ENCODE results near the gene SMPD3.

SMPD3 gene

GRCh38 chr16:68387301-68387700, 61.0 kb downstream of the SMPD3 start:
- Histone ChIP-seq H3K9me3 (replicated peaks; ENCODE audit: low read length) (no peaks in the 10 kb centered on the region), H3K9ac (ENCODE audit: low read depth, low read length) (no peak overlapping the region), H3K36me3 (ENCODE audit: insufficient read depth, low read length) (no peaks in the 10 kb centered on the region), H3K4me2 (ENCODE audit: low read length) (no peak overlapping the region), H3K4me1 (ENCODE audit: control insufficient read depth, insufficient read depth, low read length) (no peaks in the 10 kb centered on the region), H3K4me3 (ENCODE audit: low read length) (no peak overlapping the region), H3K27me3 (ENCODE audit: control insufficient read depth, insufficient read depth, low read length) (peaks cover 39% of the 10 kb centered on the region)

- H3K36me3 ChIP-seq (ENCODE audit: insufficient read depth, low read length): no peaks in the 10 kb centered on the region
- H3K9ac ChIP-seq (ENCODE audit: low read depth, low read length): no peak overlapping the region
- H3K4me2 ChIP-seq (ENCODE audit: low read length): no peak overlapping the region
- no peaks in the 10 kb centered on the region for H3K4me1 ChIP-seq (ENCODE audit: control insufficient read depth, insufficient read depth, low read length)
- peaks cover 39% of the 10 kb centered on the region for H3K27me3 ChIP-seq (ENCODE audit: control insufficient read depth, insufficient read depth, low read length)
- no peak overlapping the region for H3K4me3 ChIP-seq (ENCODE audit: low read length)
- H3K9me3 ChIP-seq (replicated peaks; ENCODE audit: low read length): no peaks in the 10 kb centered on the region
These were observed 61.7 kb downstream of the SMPD3 start for GRCh38 chr16:68386628-68387027.

GRCh38 chr16:68385371-68385770, 62.9 kb downstream of the SMPD3 start:
- no peak overlapping the region for H3K9ac ChIP-seq (ENCODE audit: low read depth, low read length)
- H3K27me3 ChIP-seq (ENCODE audit: control insufficient read depth, insufficient read depth, low read length): peaks cover 37% of the 10 kb centered on the region
- H3K4me2 ChIP-seq (ENCODE audit: low read length): no peak overlapping the region
- no peaks in the 10 kb centered on the region for H3K36me3 ChIP-seq (ENCODE audit: insufficient read depth, low read length)
- no peak overlapping the region for H3K4me3 ChIP-seq (ENCODE audit: low read length)
- H3K9me3 ChIP-seq (replicated peaks; ENCODE audit: low read length): no peaks in the 10 kb centered on the region
- no peaks in the 10 kb centered on the region for H3K4me1 ChIP-seq (ENCODE audit: control insufficient read depth, insufficient read depth, low read length)

- H3K36me3 ChIP-seq (ENCODE audit: insufficient read depth, low read length): no peaks in the 10 kb centered on the region
- H3K9ac ChIP-seq (ENCODE audit: low read depth, low read length): no peak overlapping the region
- H3K4me2 ChIP-seq (ENCODE audit: low read length): no peak overlapping the region
- H3K4me1 ChIP-seq (ENCODE audit: control insufficient read depth, insufficient read depth, low read length): no peaks in the 10 kb centered on the region
- H3K4me3 ChIP-seq (ENCODE audit: low read length): no peak overlapping the region
- H3K27me3 ChIP-seq (ENCODE audit: control insufficient read depth, insufficient read depth, low read length): peaks cover 36% of the 10 kb centered on the region
- H3K9me3 ChIP-seq (replicated peaks; ENCODE audit: low read length): no peaks in the 10 kb centered on the region
These were observed 63.8 kb downstream of the SMPD3 start for GRCh38 chr16:68384288-68385161.

DNA sequence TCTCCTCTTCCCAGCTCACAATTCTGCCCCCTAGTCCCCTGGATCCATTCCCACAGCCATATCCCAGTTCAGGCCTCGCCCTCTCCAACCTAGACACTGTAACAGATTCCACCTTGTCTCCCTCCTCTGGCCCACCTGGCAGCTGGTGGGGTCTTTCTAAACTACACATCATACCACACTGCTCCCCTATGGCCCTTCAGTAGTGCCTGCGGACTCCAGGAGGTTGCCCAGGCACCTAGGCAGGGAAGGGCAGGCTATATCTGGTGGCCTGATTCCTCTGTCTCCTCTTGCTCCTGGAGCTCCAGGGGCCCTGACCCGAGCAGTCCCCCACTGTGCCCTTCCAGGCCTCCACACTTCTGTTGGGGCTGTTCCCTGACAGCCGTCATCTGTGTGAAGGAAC, 64.5 kb downstream of the SMPD3 start:
- Histone ChIP-seq H3K4me1 (ENCODE audit: control insufficient read depth, insufficient read depth, low read length) (no peaks in the 10 kb centered on the region), H3K36me3 (ENCODE audit: insufficient read depth, low read length) (no peaks in the 10 kb centered on the region), H3K9ac (ENCODE audit: low read depth, low read length) (no peak overlapping the region), H3K9me3 (replicated peaks; ENCODE audit: low read length) (no peaks in the 10 kb centered on the region), H3K4me3 (ENCODE audit: low read length) (no peak overlapping the region), H3K27me3 (ENCODE audit: control insufficient read depth, insufficient read depth, low read length) (peaks cover 39% of the 10 kb centered on the region), H3K4me2 (ENCODE audit: low read length) (no peak overlapping the region)

DNA sequence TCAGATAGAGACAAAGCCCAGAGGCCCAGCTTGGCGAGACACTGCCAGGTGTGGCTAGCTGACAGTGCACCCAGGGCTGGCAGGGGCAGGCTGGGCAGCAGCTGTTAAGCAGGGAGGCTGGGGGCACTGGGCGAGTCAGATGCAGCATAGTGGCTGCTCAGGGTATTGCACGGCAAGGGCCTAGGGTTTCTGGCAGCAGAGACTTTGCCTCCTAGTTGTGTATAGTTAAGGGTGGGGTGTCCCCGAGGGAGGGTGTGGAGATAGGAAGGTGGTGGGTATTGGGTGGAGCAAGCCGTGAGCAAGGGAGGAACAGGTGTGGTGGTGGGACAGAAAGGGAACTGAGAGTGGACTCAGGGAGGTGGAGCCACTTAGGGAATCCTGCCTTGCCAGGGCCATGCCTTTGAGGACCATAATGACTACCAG, 66.0 kb downstream of the SMPD3 start:
- no peaks in the 10 kb centered on the region for H3K4me1 ChIP-seq (ENCODE audit: control insufficient read depth, insufficient read depth, low read length)
- H3K9me3 ChIP-seq (replicated peaks; ENCODE audit: low read length): no peaks in the 10 kb centered on the region
- H3K27me3 ChIP-seq (ENCODE audit: control insufficient read depth, insufficient read depth, low read length): peaks cover 48% of the 10 kb centered on the region
- no peak overlapping the region for H3K9ac ChIP-seq (ENCODE audit: low read depth, low read length)
- H3K4me2 ChIP-seq (ENCODE audit: low read length): no peak overlapping the region
- no peaks in the 10 kb centered on the region for H3K36me3 ChIP-seq (ENCODE audit: insufficient read depth, low read length)
- no peak overlapping the region for H3K4me3 ChIP-seq (ENCODE audit: low read length)

DNA sequence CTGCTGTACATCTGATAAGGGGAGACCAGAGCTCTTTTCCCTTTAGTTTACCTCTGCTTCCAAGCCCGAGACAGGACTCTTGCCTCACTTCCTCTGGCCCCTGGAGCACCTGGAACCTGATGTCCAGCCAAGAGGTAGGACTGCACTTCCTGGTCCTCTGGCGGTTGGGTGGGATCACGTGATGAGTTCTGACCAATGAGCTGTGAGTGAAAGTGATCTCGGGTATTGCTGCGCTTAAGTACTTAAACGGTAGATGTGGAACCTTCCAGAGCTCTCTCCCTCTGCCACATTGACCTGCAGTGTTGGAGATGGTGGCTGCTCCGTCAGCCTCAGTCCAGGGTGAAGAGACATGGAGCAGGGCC, 67.0 kb downstream of the SMPD3 start:
- no peak overlapping the region for H3K4me2 ChIP-seq (ENCODE audit: low read length)
- no peaks in the 10 kb centered on the region for H3K4me1 ChIP-seq (ENCODE audit: control insufficient read depth, insufficient read depth, low read length)
- H3K4me3 ChIP-seq (ENCODE audit: low read length): no peak overlapping the region
- H3K9ac ChIP-seq (ENCODE audit: low read depth, low read length): no peak overlapping the region
- H3K9me3 ChIP-seq (replicated peaks; ENCODE audit: low read length): no peaks in the 10 kb centered on the region
- peaks cover 47% of the 10 kb centered on the region for H3K27me3 ChIP-seq (ENCODE audit: control insufficient read depth, insufficient read depth, low read length)
- H3K36me3 ChIP-seq (ENCODE audit: insufficient read depth, low read length): no peaks in the 10 kb centered on the region

DNA sequence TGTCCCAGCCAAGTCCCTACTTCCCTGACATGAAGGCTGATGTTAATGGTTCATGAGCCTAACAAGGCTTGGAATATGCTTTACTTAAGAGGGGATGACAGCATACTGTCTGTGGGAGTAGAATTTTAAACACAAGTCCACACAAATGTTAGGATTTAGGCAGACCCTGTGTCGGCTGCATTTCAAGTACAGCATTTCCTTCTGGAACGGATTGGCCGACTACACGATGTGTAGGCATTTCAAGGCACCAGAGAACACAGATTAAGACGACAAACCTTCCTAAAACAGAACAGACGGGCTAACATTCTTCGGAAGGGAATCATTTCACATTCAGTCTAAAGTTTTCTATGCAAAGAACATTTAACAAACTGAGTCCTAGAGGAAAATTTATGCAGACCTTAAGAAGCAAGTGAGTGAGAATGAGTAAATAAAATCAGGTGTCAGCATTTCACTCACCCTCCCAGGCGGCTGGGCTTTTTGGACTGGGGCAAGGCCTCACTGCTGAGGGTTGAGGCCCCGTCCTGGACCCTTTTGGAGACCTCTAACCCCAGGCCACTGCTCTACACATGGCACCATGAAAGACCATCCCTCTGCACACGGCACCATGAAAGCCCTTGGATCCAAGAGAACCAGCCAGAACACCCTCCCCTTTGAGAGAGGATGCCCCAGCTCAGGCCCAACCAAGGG, 67.5 kb downstream of the SMPD3 start:
- no peaks in the 10 kb centered on the region for H3K4me1 ChIP-seq (ENCODE audit: control insufficient read depth, insufficient read depth, low read length)
- H3K36me3 ChIP-seq (ENCODE audit: insufficient read depth, low read length): no peaks in the 10 kb centered on the region
- no peak overlapping the region for H3K4me2 ChIP-seq (ENCODE audit: low read length)
- no peak overlapping the region for H3K4me3 ChIP-seq (ENCODE audit: low read length)
- H3K9me3 ChIP-seq (replicated peaks; ENCODE audit: low read length): no peaks in the 10 kb centered on the region
- H3K27me3 ChIP-seq (ENCODE audit: control insufficient read depth, insufficient read depth, low read length): peaks cover 45% of the 10 kb centered on the region
- no peak overlapping the region for H3K9ac ChIP-seq (ENCODE audit: low read depth, low read length)

GRCh38 chr16:68380348-68380670, 68.0 kb downstream of the SMPD3 start:
- H3K9ac ChIP-seq (ENCODE audit: low read depth, low read length): no peak overlapping the region
- no peaks in the 10 kb centered on the region for H3K36me3 ChIP-seq (ENCODE audit: insufficient read depth, low read length)
- no peaks in the 10 kb centered on the region for H3K4me1 ChIP-seq (ENCODE audit: control insufficient read depth, insufficient read depth, low read length)
- H3K4me2 ChIP-seq (ENCODE audit: low read length): no peak overlapping the region
- H3K27me3 ChIP-seq (ENCODE audit: control insufficient read depth, insufficient read depth, low read length): peaks cover 40% of the 10 kb centered on the region
- H3K9me3 ChIP-seq (replicated peaks; ENCODE audit: low read length): no peaks in the 10 kb centered on the region
- no peak overlapping the region for H3K4me3 ChIP-seq (ENCODE audit: low read length)

GRCh38 chr16:68379472-68380347, 68.6 kb downstream of the SMPD3 start:
- Histone ChIP-seq H3K4me1 (ENCODE audit: control insufficient read depth, insufficient read depth, low read length) (no peaks in the 10 kb centered on the region), H3K9ac (ENCODE audit: low read depth, low read length) (no peak overlapping the region), H3K4me3 (ENCODE audit: low read length) (no peak overlapping the region), H3K36me3 (ENCODE audit: insufficient read depth, low read length) (no peaks in the 10 kb centered on the region), H3K4me2 (ENCODE audit: low read length) (no peak overlapping the region), H3K27me3 (ENCODE audit: control insufficient read depth, insufficient read depth, low read length) (peaks cover 39% of the 10 kb centered on the region), H3K9me3 (replicated peaks; ENCODE audit: low read length) (no peaks in the 10 kb centered on the region)

All from skeletal muscle satellite cell (primary cell).